ENCODE data around the gene KCNT1. TPM values are rescaled to one million over a fixed set of nuclear protein-coding genes. Genes with fewer than 3 reads are reported as not detected.

KCNT1 gene
- not detected in 2 replicates for total RNA-seq

GRCh38 chr9:135701959-135702721 is at the start of gene KCNT1:
Gene KCNT1 (plus strand): TSS chr9:135702185. CDS start chr9:135702259, 74 bp downstream.

GRCh38 chr9:135662758-135663450 is 39.1 kb upstream of the KCNT1 start, which contains the start of gene LCN9:
Gene LCN9 (plus strand): TSS chr9:135663309. CDS start chr9:135663322, 13 bp downstream.

DNA sequence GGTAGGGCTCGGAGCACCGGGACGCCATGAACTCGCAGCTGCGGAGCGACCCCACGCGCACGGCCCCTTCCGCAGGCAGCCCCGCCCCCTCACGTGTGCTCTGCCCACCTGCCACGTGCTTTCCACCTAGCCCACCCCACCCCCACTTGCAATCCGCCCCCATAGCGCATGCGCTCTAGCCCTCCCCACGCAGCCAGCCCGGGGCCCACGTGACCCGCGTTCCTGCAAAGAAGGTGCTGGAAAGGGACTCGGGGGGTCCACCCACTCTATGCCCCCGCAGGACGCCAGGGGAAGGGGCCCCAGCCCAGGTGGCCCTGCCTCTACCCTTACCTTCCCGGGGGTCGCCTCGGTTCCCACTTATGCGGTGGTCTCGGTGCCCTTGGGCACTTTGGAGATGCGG is 2.5 kb upstream of the KCNT1 start, which contains the start of gene SOHLH1:
Gene SOHLH1, minus strand, starts transcription at position 42 of the 400 bp plus-strand sequence. Its CDS starts 14 bp downstream, at position 28.

Other genes starting within 250 kb of the KCNT1 start
- gene PPP1R26, start 222.4 kb upstream of the KCNT1 start, total RNA-seq = 11.5 and 17.8 TPM in 2 replicates
- 10.8 and 15.1 TPM in 2 replicates for gene MRPS2, start 201.5 kb upstream of the KCNT1 start, total RNA-seq
- gene LCN1, start 180.7 kb upstream of the KCNT1 start, total RNA-seq = not detected in 2 replicates
- not detected in 2 replicates for gene OBP2A, start 156.1 kb upstream of the KCNT1 start, total RNA-seq
- gene PAEP, start 140.4 kb upstream of the KCNT1 start, total RNA-seq = not detected in 2 replicates
- gene GLT6D1, start 62.6 kb upstream of the KCNT1 start, total RNA-seq = not detected in 2 replicates
- gene LCN9, start 38.9 kb upstream of the KCNT1 start, total RNA-seq = not detected in 2 replicates
- gene SOHLH1, start 2.7 kb upstream of the KCNT1 start, total RNA-seq = not detected in 2 replicates
- 11.5 and 18.9 TPM in 2 replicates for gene CAMSAP1, start 205.4 kb downstream of the KCNT1 start, total RNA-seq